ENCODE measurements around the gene MT1A.

DNA sequence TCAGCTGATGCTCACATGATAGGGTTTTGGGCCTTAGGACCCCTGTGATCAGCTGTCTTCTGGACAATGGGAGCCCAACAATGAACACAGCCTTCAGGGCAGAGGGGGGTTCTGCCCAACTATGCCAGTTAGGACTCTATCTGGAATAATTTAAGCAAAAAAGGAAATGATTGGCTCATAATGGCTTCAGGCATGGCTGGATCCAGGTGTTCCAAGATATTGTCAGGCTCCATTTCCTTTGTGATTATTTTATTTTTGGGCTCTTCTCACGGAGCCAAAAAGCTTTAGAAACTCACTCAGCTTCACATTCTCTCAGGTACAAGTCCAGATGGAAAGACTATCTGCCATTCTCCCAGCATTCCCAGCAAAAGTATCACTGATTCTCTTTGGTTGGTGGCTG is 33.0 kb upstream of the MT1A start:
- TF ChIP-seq, protein P1, sequence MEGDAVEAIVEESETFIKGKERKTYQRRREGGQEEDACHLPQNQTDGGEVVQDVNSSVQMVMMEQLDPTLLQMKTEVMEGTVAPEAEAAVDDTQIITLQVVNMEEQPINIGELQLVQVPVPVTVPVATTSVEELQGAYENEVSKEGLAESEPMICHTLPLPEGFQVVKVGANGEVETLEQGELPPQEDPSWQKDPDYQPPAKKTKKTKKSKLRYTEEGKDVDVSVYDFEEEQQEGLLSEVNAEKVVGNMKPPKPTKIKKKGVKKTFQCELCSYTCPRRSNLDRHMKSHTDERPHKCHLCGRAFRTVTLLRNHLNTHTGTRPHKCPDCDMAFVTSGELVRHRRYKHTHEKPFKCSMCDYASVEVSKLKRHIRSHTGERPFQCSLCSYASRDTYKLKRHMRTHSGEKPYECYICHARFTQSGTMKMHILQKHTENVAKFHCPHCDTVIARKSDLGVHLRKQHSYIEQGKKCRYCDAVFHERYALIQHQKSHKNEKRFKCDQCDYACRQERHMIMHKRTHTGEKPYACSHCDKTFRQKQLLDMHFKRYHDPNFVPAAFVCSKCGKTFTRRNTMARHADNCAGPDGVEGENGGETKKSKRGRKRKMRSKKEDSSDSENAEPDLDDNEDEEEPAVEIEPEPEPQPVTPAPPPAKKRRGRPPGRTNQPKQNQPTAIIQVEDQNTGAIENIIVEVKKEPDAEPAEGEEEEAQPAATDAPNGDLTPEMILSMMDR (IDR thresholded peaks at IDR 0.05) = no peak
- no peak for TF ChIP-seq EP300 (IDR thresholded peaks at IDR 0.05)
- TF ChIP-seq POLR2A (IDR thresholded peaks at IDR 0.05) = no peak

Data from tibial nerve (tissue), 4 donors.